ENCODE measurements around the gene CCDC169. TPM values are rescaled to one million over a fixed set of nuclear protein-coding genes. Genes with fewer than 3 reads are reported as not detected.
"Not testable (repeated sequence)": the region's sequence is repeated elsewhere in the genome, so short reads cannot be mapped to it uniquely, and the experiment has no call there.

CCDC169 gene
- total and polyA plus RNA-seq, 2 of the 13 experiments (the other 11 are each of a cell fraction or from before 2014, with no cell fraction given) = 0.25 to 0.33 TPM

- Histone ChIP-seq H3K9me3 (ENCODE audit: low read length) (no peaks in the 10 kb centered on the region), H3K27me3 (ENCODE audit: control insufficient read depth in 1 of 2, insufficient read depth in 2 of 2, low read length in 2 of 2) (no peaks in the 10 kb centered on the region), H3K4me2 (ENCODE audit: low read depth, low read length) (no peak overlapping the region), H3K9ac (ENCODE audit: insufficient read depth, low read depth, low read length) (no peak overlapping the region), H3K4me1 (ENCODE audit: insufficient read depth, low read length) (0 out of 2 replicates have a peak, but pooled peaks cover 12% of the 10 kb centered on the region), H3K4me3 (replicated peaks in 1 of 3; ENCODE audit: insufficient read depth in 1 of 3, low read depth in 2 of 3, low read length in 3 of 3) (no peak overlapping the region), H3K27ac (ENCODE audit: extremely low read length, insufficient read depth, low read length) (no peak overlapping the region), H2AFZ (ENCODE audit: low read length) (no peak overlapping the region), H3K36me3 (replicated peaks in 1 of 2; ENCODE audit: control insufficient read depth in 1 of 2, insufficient read depth in 2 of 2, low read length in 2 of 2) (0 out of 5 replicates have a peak, but pooled peaks cover 0 to 13% of the 10 kb centered on the region in 2 experiments), H4K20me1 (ENCODE audit: insufficient read depth, low read length) (no peaks in the 10 kb centered on the region; the same call in 1 of the 2 replicates), H3K79me2 (ENCODE audit: insufficient read depth, low read length) (no peaks in the 10 kb centered on the region)
- TF ChIP-seq MYPOP (CRISPR knock-in tag; IDR thresholded peaks at IDR 0.05) (no peak), ZBTB7A (CRISPR knock-in tag; IDR thresholded peaks at IDR 0.05) (no peak), ZBTB26 (CRISPR knock-in tag; IDR thresholded peaks at IDR 0.05; ENCODE audit: borderline replicate concordance) (no peak), NFIC (IDR thresholded peaks at IDR 0.05; ENCODE audit: low read length) (no peak), MAFF (IDR thresholded peaks at IDR 0.05; ENCODE audit: low read depth, low read length) (no peak), KLF16 (CRISPR knock-in tag; IDR thresholded peaks at IDR 0.05) (no peak), XBP1 (CRISPR knock-in tag; IDR thresholded peaks at IDR 0.05) (no peak), SOX6 (IDR thresholded peaks at IDR 0.05) (no peak), SOX6 (CRISPR knock-in tag; IDR thresholded peaks at IDR 0.05) (no peak), HOXA5 (CRISPR knock-in tag; IDR thresholded peaks at IDR 0.05) (no peak), LCORL (IDR thresholded peaks at IDR 0.05) (no peak), LCORL (CRISPR knock-in tag; IDR thresholded peaks at IDR 0.05) (no peak), ZNF782 (CRISPR knock-in tag; IDR thresholded peaks at IDR 0.05; ENCODE audit: borderline replicate concordance) (no peak)
- ATAC-seq (no peak), FAIRE-seq (no peak), DNase-seq (ENCODE audit: low spot score) (no peak)
- in situ Hi-C loops (cut with HindIII; ENCODE audit: extremely low pct_ligation_motif_present, low pct_unique_long_range_greater_than_20kb) = no loop called here
- ChIA-PET CTCF (ENCODE audit: low intra/inter-chr PET ratio, low total read pairs) (no interaction called here), POLR2A (no interaction called here)
- intact Hi-C loops (cut with micrococcal nuclease; ENCODE audit: unreplicated experiment) = no loop called here
- BruUV-seq (replicated peaks) = TSS peak; percentile 26
- WGBS (ENCODE audit: low lambda C conversion rate) = 52% methylated on average over 1 of the region's 1 CpG
These were observed 28.3 kb upstream of the CCDC169 start for GRCh38 chr13:36325912-36326311.

GRCh38 chr13:36324881-36325280 lies 27.3 kb upstream of the CCDC169 start:
- not testable (repeated sequence) for ATAC-seq

More at GRCh38 chr13:36324881-36325280, 27.3 kb upstream of the CCDC169 start:
- H3K9me3 ChIP-seq (ENCODE audit: low read length); intact Hi-C loops (cut with micrococcal nuclease; ENCODE audit: unreplicated experiment); H3K27ac ChIP-seq (ENCODE audit: extremely low read length, insufficient read depth, low read length); BruUV-seq (replicated peaks); H3K4me2 ChIP-seq (ENCODE audit: low read depth, low read length); H3K79me2 ChIP-seq (ENCODE audit: insufficient read depth, low read length); H2AFZ ChIP-seq (ENCODE audit: low read length); FAIRE-seq; H3K27me3 ChIP-seq (ENCODE audit: control insufficient read depth in 1 of 2, insufficient read depth in 2 of 2, low read length in 2 of 2); H3K4me3 ChIP-seq (replicated peaks in 1 of 3; ENCODE audit: insufficient read depth in 1 of 3, low read depth in 2 of 3, low read length in 3 of 3); DNase-seq (ENCODE audit: low spot score); CTCF ChIA-PET (ENCODE audit: low intra/inter-chr PET ratio, low total read pairs); H4K20me1 ChIP-seq (ENCODE audit: insufficient read depth, low read length); in situ Hi-C loops (cut with HindIII; ENCODE audit: extremely low pct_ligation_motif_present, low pct_unique_long_range_greater_than_20kb); POLR2A ChIA-PET; H3K9ac ChIP-seq (ENCODE audit: insufficient read depth, low read depth, low read length): not testable (repeated sequence)
- 75% methylated on average over 5 of the region's 5 CpGs for WGBS (ENCODE audit: low lambda C conversion rate)
- Histone ChIP-seq H3K4me1 (ENCODE audit: insufficient read depth, low read length) (0 out of 2 replicates have a peak, but pooled peaks cover 12% of the 10 kb centered on the region), H3K36me3 (replicated peaks in 1 of 2; ENCODE audit: control insufficient read depth in 1 of 2, insufficient read depth in 2 of 2, low read length in 2 of 2) (0 out of 5 replicates have a peak, but pooled peaks cover 0 to 13% of the 10 kb centered on the region in 2 experiments)
